Gastrocnemius medialis (tissue), 4 donors: Measurements from ENCODE around the gene CTBP2. TPM values are rescaled to one million over a fixed set of nuclear protein-coding genes. Genes with fewer than 3 reads are reported as not detected.
A peak's percentile ranks its signal among the peaks of the same experiment; 100 is the strongest.

Source experiments
- ATAC-seq, 2 donors: fragments of 150-250 bp; one replicate each; pipeline ENCODE4 v1.9.1; 2016
- DNase-seq, 2 donors: peaks; one replicate each; pipeline ENCODE4 v3.0.0-alpha.2; 2019
- H3K27ac ChIP-seq, 4 donors: fragments of 200-600 bp; sonication (generic); 1 replicate in 1 of 4; 2 replicates in 3 of 4; pipeline ENCODE4 v1.5.1; 2016 to 2018; ENCODE audit warnings: mild to moderate bottlenecking in 2 of 4, moderate library complexity in 1 of 4
- H3K27me3 ChIP-seq, 3 donors: fragments of 200-600 bp; sonication (generic) in 2 of 3; 1 replicate in 1 of 3; 2 replicates in 2 of 3; pipeline versions ENCODE4 v1.5.1 to v1.6.0; 2016 to 2019; ENCODE audit warnings: mild to moderate bottlenecking in 1 of 3, moderate library complexity in 1 of 3
- H3K36me3 ChIP-seq, 2 donors: fragments of 200-600 bp; sonication (generic) in 1 of 2; one replicate each; pipeline ENCODE4 v1.5.1; 2017 to 2018
- H3K4me1 ChIP-seq, 2 donors: fragments of 200-600 bp; sonication (generic) in 1 of 2; one replicate each; pipeline ENCODE4 v1.5.1; 2016 to 2017; ENCODE audit warnings: mild to moderate bottlenecking in 2 of 2
- H3K4me3 ChIP-seq, 4 donors: fragments of 200-600 bp; sonication (generic) in 3 of 4; 1 replicate in 1 of 4; 2 replicates in 3 of 4; pipeline ENCODE4 v1.5.1; 2016 to 2019; ENCODE audit warnings: mild to moderate bottlenecking in 2 of 4
- H3K9me3 ChIP-seq, 3 donors: fragments of 200-600 bp; sonication (generic) in 2 of 3; 1 replicate in 1 of 3; 2 replicates in 2 of 3; pipeline ENCODE4 v1.5.1; 2016 to 2019
- POLR2A ChIP-seq, 2 donors: fragments of 450-650 bp; IDR thresholded peaks; one replicate each; pipeline ENCODE4 v1.6.1; 2017; ENCODE audit warnings: antibody characterized with exemption in 2 of 2, mild to moderate bottlenecking in 2 of 2, moderate library complexity in 2 of 2
- in situ Hi-C, 4 donors: fragments of 200-750 bp; cut with MboI; loops; one replicate each; pipeline versions ENCODE4 v1.15.0 to v1.8.0; 2017; ENCODE audit warnings: low sequenced_read_pairs in 4 of 4
- intact Hi-C: fragments of 100-400 bp; cut with DNase I; formaldehyde crosslinking; loops from one replicate; pipeline ENCODE4 v1.15.1; 2023; ENCODE audit warnings: low total_unique reads
- total RNA-seq, 4 donors: library from RNA; depleted of rRNA; stranded (reverse); fragments of >200 nt; gene quantifications; one replicate each; pipeline versions ENCODE4 v1.1.0 to v1.2.3, GENCODE V29; 2016
- TF ChIP-seq, protein P1 (sequence below), 5 experiments: fragments of 450-650 bp in 3 of 5; fragments of 200-600 bp in 2 of 5; sonication (generic) in 2 of 5; IDR thresholded peaks in 4 of 5; conservative IDR thresholded peaks in 1 of 5; 1 replicate in 4 of 5; 2 replicates in 1 of 5; pipeline ENCODE4 v1.5.1; 2016 to 2019; ENCODE audit warnings: antibody characterized with exemption in 5 of 5, mild to moderate bottlenecking in 3 of 5, moderate library complexity in 3 of 5

CTBP2 gene
- total RNA-seq, 4 donors from 2014 or later, result 13.9 to 36.7 (median 21.1) TPM

DNA sequence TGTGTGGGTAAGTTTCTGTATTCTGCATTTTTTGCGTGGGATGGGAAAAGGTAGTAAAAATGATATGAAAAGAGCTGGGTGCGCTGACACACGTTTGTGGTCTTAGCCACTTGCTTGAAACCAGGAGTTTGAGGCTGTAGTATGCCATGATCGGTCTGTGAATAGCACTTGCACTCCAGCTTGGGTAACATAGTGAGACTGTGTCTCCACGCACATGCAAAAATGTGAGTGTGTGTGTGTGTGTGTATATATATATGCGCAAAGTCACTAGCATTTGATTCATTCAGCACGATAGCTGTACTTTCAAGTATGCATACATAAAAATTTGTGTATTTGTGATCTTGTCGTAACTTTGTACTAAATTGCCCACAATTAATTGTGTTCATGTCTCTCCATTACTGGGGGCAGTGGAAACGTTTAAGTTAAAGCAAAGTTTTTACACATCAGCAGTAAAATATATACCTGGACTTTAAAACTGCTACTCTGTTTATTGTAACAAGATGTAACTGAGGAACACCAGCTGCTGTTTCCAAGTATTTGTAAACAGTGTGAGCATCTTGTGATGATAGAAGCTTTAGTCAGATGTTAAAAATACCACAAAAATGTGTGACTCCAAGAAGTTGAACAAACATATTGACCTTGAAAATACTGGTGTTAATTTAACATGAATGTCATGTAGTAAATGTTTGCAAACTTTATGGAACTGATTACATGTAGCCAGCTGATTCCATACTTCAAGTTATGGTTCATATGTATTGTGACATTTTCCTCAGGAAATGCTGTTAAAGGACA, 216.9 kb downstream of the CTBP2 start:
- H3K27ac ChIP-seq, result peak overlapping the region; percentile 85 to 90 (median 87)
- no peaks in the 10 kb centered on the region for H3K27me3 ChIP-seq
- in situ Hi-C loops, result no loop called here
- DNase-seq (no peak), ATAC-seq (peak; percentile 84 to 90)
- H3K36me3 ChIP-seq, result no peaks in the 10 kb centered on the region
- H3K9me3 ChIP-seq, result no peaks in the 10 kb centered on the region
- peak overlapping the region; percentile 1 to 46 (median 15) for H3K4me3 ChIP-seq
- TF ChIP-seq, protein P1, sequence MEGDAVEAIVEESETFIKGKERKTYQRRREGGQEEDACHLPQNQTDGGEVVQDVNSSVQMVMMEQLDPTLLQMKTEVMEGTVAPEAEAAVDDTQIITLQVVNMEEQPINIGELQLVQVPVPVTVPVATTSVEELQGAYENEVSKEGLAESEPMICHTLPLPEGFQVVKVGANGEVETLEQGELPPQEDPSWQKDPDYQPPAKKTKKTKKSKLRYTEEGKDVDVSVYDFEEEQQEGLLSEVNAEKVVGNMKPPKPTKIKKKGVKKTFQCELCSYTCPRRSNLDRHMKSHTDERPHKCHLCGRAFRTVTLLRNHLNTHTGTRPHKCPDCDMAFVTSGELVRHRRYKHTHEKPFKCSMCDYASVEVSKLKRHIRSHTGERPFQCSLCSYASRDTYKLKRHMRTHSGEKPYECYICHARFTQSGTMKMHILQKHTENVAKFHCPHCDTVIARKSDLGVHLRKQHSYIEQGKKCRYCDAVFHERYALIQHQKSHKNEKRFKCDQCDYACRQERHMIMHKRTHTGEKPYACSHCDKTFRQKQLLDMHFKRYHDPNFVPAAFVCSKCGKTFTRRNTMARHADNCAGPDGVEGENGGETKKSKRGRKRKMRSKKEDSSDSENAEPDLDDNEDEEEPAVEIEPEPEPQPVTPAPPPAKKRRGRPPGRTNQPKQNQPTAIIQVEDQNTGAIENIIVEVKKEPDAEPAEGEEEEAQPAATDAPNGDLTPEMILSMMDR (IDR thresholded peaks at IDR 0.05 in 4 of 5, conservative IDR thresholded peaks at IDR 0.05 in 1 of 5), result no peak
- peak in 1 of 2 donors; percentile 63 for TF ChIP-seq POLR2A (IDR thresholded peaks at IDR 0.05)
- H3K4me1 ChIP-seq, result peaks cover 92 to 96% of the 10 kb centered on the region in 2 donors
- intact Hi-C loops, result loop anchor here (2.0 to 5.0 kb wide), 2 partner anchors 25 to 209 kb away; no protein-coding TSS in a partner anchor

GRCh38 chr10:124942317-124943169, 217.8 kb downstream of the CTBP2 start:
- DNase-seq (no peak), ATAC-seq (peak; percentile 3 to 41)
- intact Hi-C loops (loop anchor here (2.0 to 5.0 kb wide), 2 partner anchors 24 to 210 kb away; no protein-coding TSS in a partner anchor), in situ Hi-C loops (no loop called here)
- Histone ChIP-seq H3K36me3 (no peaks in the 10 kb centered on the region), H3K4me1 (peaks cover 82 to 89% of the 10 kb centered on the region in 2 donors), H3K27ac (peak overlapping the region; percentile 85 to 90 (median 87)), H3K27me3 (no peaks in the 10 kb centered on the region), H3K9me3 (no peaks in the 10 kb centered on the region), H3K4me3 (peak overlapping the region; percentile 1 to 46 (median 15))
- TF ChIP-seq, protein P1 (IDR thresholded peaks at IDR 0.05 in 4 of 5, conservative IDR thresholded peaks at IDR 0.05 in 1 of 5), result no peak
- TF ChIP-seq POLR2A (IDR thresholded peaks at IDR 0.05), result no peak

DNA sequence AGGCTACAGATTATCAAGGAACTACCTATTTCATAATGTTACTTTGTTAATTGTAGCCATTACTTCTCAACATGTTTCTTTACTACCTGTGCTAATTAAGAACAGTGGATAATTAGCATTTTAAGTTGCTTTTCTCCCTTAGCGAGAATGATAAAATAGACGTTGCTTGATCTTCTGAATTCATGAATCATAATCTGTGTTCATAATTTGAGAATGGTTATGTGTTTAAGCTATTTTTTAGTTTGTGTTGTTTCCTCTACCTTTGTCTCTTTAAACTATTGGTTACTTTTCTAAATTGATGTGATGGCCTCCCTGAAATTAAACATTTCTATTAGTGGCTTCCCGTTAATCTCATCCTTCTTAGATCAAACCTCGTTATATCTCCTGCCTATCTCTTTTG, 218.5 kb downstream of the CTBP2 start, which contains the start of gene ZRANB1:
TSS of gene ZRANB1 (plus strand) at position 301 of the 400 bp plus-strand sequence. CDS start 371 bp downstream, outside the sequence.
- H3K36me3 ChIP-seq, result no peaks in the 10 kb centered on the region
- intact Hi-C loops, result loop anchor here (2.0 to 5.0 kb wide), 2 partner anchors 23 to 210 kb away; no protein-coding TSS in a partner anchor
- H3K27me3 ChIP-seq, result no peaks in the 10 kb centered on the region
- no peaks in the 10 kb centered on the region for H3K9me3 ChIP-seq
- H3K4me1 ChIP-seq, result peaks cover 75 to 82% of the 10 kb centered on the region in 2 donors
- TF ChIP-seq, protein P1 (IDR thresholded peaks at IDR 0.05 in 4 of 5, conservative IDR thresholded peaks at IDR 0.05 in 1 of 5), result no peak
- no peak for TF ChIP-seq POLR2A (IDR thresholded peaks at IDR 0.05)
- ATAC-seq (no peak), DNase-seq (no peak)
- peak within 1 kb of the TSS; percentile 1 to 46 (median 15) for H3K4me3 ChIP-seq
- H3K27ac ChIP-seq, result peak within 1 kb of the TSS; percentile 85 to 90 (median 87)
- in situ Hi-C loops, result no loop called here

DNA sequence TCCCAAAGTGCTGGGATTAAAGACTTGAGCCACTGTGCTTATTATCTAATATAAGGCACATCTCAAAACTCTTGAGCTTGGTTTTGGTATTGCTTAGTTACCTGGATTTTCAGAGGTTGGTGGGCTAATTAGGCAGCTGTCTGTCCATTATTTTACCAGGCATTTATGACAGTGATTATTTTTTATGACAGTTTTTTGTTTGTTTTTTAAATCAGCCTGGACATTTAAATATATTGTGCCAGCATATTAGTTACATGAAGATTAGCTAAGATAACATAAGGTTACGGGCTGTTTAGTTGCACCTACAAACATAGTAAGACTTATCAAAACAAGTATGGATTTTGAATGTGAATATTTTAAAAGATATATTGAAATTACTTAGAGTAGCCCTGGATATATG, 221.1 kb downstream of the CTBP2 start:
- ATAC-seq (no peak), DNase-seq (no peak)
- Histone ChIP-seq H3K27ac (peak overlapping the region; percentile 85 to 90 (median 87)), H3K9me3 (no peaks in the 10 kb centered on the region), H3K36me3 (no peaks in the 10 kb centered on the region), H3K27me3 (no peaks in the 10 kb centered on the region), H3K4me1 (peaks cover 65 to 71% of the 10 kb centered on the region in 2 donors), H3K4me3 (no peak overlapping the region)
- in situ Hi-C loops (no loop called here), intact Hi-C loops (no loop called here)
- TF ChIP-seq POLR2A (IDR thresholded peaks at IDR 0.05), result no peak
- TF ChIP-seq, protein P1 (IDR thresholded peaks at IDR 0.05 in 4 of 5, conservative IDR thresholded peaks at IDR 0.05 in 1 of 5), result no peak
